SU-DHL-6 (cell line): Measurements from ENCODE around the gene LTA.
"Not testable (repeated sequence)": the region's sequence is repeated elsewhere in the genome, so short reads cannot be mapped to it uniquely, and the experiment has no call there.

Source experiments
- H2AFZ ChIP-seq: fragments of 200-600 bp; sonication (generic); 2 replicates; pipeline ENCODE4 v1.6.1; 2014; ENCODE audit warnings: low read depth, mild to moderate bottlenecking, moderate library complexity, mixed read lengths, antibody characterized with exemption, low read length; ENCODE audit not compliant: severe bottlenecking
- H3F3A ChIP-seq: fragments of 200-600 bp; shearing (Covaris generic); 2 replicates; pipeline ENCODE4 v1.6.0; 2016; ENCODE audit warnings: antibody characterized with exemption, mild to moderate bottlenecking; ENCODE audit not compliant: insufficient read depth
- H3K27ac ChIP-seq: fragments of 200-600 bp; sonication (generic); 2 replicates; pipeline ENCODE4 v1.5.1; 2016; ENCODE audit warnings: low read depth, mild to moderate bottlenecking, low read length, moderate library complexity, mixed read lengths
- H3K27me3 ChIP-seq: fragments of 200-600 bp; sonication (generic), shearing (Covaris generic); 2 replicates; pipeline ENCODE4 v1.6.0; 2014; ENCODE audit warnings: mild to moderate bottlenecking, low read length
- H3K36me3 ChIP-seq: fragments of 200-600 bp; sonication (generic); 2 replicates; pipeline ENCODE4 v1.6.1; 2014; ENCODE audit warnings: mild to moderate bottlenecking, low read length, mixed read lengths
- H3K4me2 ChIP-seq: fragments of 300-600, 200-600 bp; shearing (Covaris generic), sonication (generic); 2 replicates; pipeline ENCODE4 v1.6.0; 2014; ENCODE audit warnings: low read length, low read depth, mild to moderate bottlenecking; ENCODE audit not compliant: poor library complexity, severe bottlenecking
- H3K4me3 ChIP-seq: fragments of 200-600 bp; sonication (generic); 2 replicates; pipeline ENCODE4 v1.5.1; 2014; ENCODE audit warnings: antibody characterized with exemption, low read length, mild to moderate bottlenecking, mixed read lengths; ENCODE audit not compliant: insufficient read depth, poor library complexity, severe bottlenecking
- H3K79me2 ChIP-seq: fragments of 200-600 bp; sonication (generic); 2 replicates; pipeline ENCODE4 v1.6.1; 2014; ENCODE audit warnings: mild to moderate bottlenecking, low read length, moderate library complexity; ENCODE audit not compliant: insufficient read depth
- H3K9ac ChIP-seq: fragments of 200-600 bp; sonication (generic); 2 replicates; pipeline ENCODE4 v1.7.0; 2014; ENCODE audit warnings: mild to moderate bottlenecking, low read length
- H3K9me2 ChIP-seq: fragments of 200-600 bp; sonication (generic); replicated peaks from 2 replicates; pipeline ENCODE4 v1.6.1; 2014; ENCODE audit warnings: low read length; ENCODE audit not compliant: insufficient read depth
- H3K9me3 ChIP-seq: fragments of 200-600 bp; sonication (generic); 2 replicates; pipeline ENCODE4 v1.6.1; 2014; ENCODE audit warnings: low read length, mixed read lengths; ENCODE audit not compliant: insufficient read depth
- H4K20me1 ChIP-seq: fragments of 200-600 bp; sonication (generic); 2 replicates; pipeline ENCODE4 v1.6.1; 2014; ENCODE audit warnings: low read depth, mild to moderate bottlenecking, antibody characterized with exemption, low read length, moderate library complexity, mixed read lengths
- CTCF ChIP-seq: fragments of 200-600 bp; sonication (generic); IDR thresholded peaks from one replicate; pipeline ENCODE4 v1.5.1; 2017; ENCODE audit warnings: antibody characterized with exemption, mild to moderate bottlenecking, low read length, moderate library complexity; ENCODE audit not compliant: insufficient read depth, poor library complexity, severe bottlenecking
- EZH2phosphoT487 ChIP-seq: fragments of 200-600 bp; sonication (generic), shearing (Covaris generic); conservative IDR thresholded peaks from 2 replicates; pipeline ENCODE4 v1.6.1; 2018; ENCODE audit warnings: mild to moderate bottlenecking, antibody characterized with exemption, low read length, moderate library complexity, mixed read lengths

The LTA gene

DNA sequence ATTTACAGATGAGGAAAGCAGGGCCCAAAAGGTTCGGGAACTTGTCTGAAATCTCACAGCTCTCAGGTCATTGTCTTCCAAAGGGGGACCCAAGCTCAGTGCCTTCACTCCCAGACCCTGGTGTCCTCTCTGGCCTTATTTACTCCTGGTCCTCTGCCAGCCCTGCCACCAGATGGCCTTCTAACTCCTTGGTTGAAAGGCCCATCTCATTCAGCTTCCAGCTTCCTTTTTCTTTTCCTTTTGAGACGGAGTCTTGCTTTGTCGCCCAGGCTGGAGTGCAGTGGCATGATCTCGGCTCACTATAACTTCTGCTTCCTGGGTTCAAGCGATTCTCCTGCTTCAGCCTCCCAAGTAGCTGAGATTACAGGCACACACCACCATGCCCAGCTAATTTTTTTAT is 20.7 kb upstream of the LTA start:
- not testable (repeated sequence) for H3K9ac ChIP-seq, H3K27me3 ChIP-seq, H3K4me3 ChIP-seq, H3K36me3 ChIP-seq, H3K9me3 ChIP-seq, H3K9me2 ChIP-seq, H4K20me1 ChIP-seq, H2AFZ ChIP-seq
- Histone ChIP-seq H3F3A (peaks cover 64% of the 10 kb centered on the region), H3K79me2 (peaks cover 21% of the 10 kb centered on the region), H3K27ac (peak overlapping the region; percentile 29; the same call in 1 of the 2 replicates), H3K4me2 (peak overlapping the region; percentile 26)
- TF ChIP-seq CTCF: peak; percentile 93

DNA sequence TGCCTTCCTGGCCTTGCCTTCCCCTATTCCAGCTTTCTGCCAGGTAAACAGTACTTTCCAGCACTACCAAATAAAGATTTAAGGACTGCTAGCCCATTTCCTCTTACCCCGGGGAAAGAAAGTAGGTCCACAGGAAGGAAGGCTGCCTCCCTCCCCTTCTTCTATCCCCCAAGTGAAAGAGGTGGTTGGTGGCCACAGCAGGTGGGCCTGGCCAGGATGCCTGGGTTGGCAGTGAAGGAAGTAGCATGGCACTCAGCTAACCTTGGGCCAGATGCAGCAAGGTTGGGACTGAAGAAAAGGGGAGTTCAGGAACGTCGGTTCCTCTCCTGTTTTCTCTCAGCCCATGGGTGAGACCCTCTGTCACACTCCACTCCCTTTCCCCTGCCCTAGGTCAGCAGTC is 15.8 kb upstream of the LTA start:
- Histone ChIP-seq H3K9ac (peak overlapping the region; percentile 8; the same call in 1 of the 2 replicates), H3K4me2 (peak overlapping the region; percentile 33)

GRCh38 chr6:31557443-31558317 is 14.4 kb upstream of the LTA start:
- peak overlapping the region; percentile 94 for H3K27ac ChIP-seq
- H4K20me1 ChIP-seq: no peaks in the 10 kb centered on the region
- H3K27me3 ChIP-seq: no peaks in the 10 kb centered on the region
- H3F3A ChIP-seq: peaks cover 77% of the 10 kb centered on the region
- peak overlapping the region; percentile 77 for H3K4me2 ChIP-seq
- TF ChIP-seq EZH2phosphoT487 (no peak), CTCF (no peak)
- peak overlapping the region; percentile 69 for H3K9ac ChIP-seq
- no peaks in the 10 kb centered on the region for H3K9me3 ChIP-seq
- no peak overlapping the region for H2AFZ ChIP-seq
- H3K79me2 ChIP-seq: peaks cover 17% of the 10 kb centered on the region; the same call in 1 of the 2 replicates
- no peaks in the 10 kb centered on the region for H3K36me3 ChIP-seq
- no peak overlapping the region for H3K4me3 ChIP-seq
- no peaks in the 10 kb centered on the region for H3K9me2 ChIP-seq

More for the DNA sequence above, 15.8 kb upstream of the LTA start:
- Histone ChIP-seq H3K9me2 (no peaks in the 10 kb centered on the region), H3K79me2 (peaks cover 17% of the 10 kb centered on the region; the same call in 1 of the 2 replicates), H3K36me3 (no peaks in the 10 kb centered on the region), H3F3A (peaks cover 64% of the 10 kb centered on the region), H2AFZ (no peak overlapping the region), H3K27me3 (no peaks in the 10 kb centered on the region), H3K9me3 (no peaks in the 10 kb centered on the region), H4K20me1 (no peaks in the 10 kb centered on the region), H3K4me3 (no peak overlapping the region), H3K27ac (peak overlapping the region; percentile 72)
- TF ChIP-seq EZH2phosphoT487: no peak
- TF ChIP-seq CTCF: no peak
